WERI-Rb-1 (cell line): ENCODE measurements around the gene IL3.

ENCODE experiments used
- DNase-seq: peaks from one replicate; pipeline ENCODE4 v3.0.0-alpha.2; 2020
- H3K27ac ChIP-seq: fragments of 250-450 bp; sonication (Bioruptor Pico); 2 replicates; pipeline ENCODE4 v1.5.1; 2020; ENCODE audit warnings: mild to moderate bottlenecking, moderate library complexity
- H3K27me3 ChIP-seq: fragments of 250-450 bp; sonication (Bioruptor Pico); 2 replicates; pipeline ENCODE4 v1.5.1; 2021; ENCODE audit warnings: mild to moderate bottlenecking, low read depth, moderate library complexity; ENCODE audit not compliant: insufficient read depth, severe bottlenecking
- H3K36me3 ChIP-seq: fragments of 250-450 bp; sonication (Bioruptor Pico); 2 replicates; pipeline ENCODE4 v1.5.1; 2020; ENCODE audit warnings: mild to moderate bottlenecking, moderate library complexity
- H3K4me3 ChIP-seq: 2 replicates; pipeline ENCODE4 v1.5.1; 2011; ENCODE audit warnings: low read depth, mild to moderate bottlenecking, control low read depth, low read length
- H3K9me3 ChIP-seq: fragments of 250-450 bp; sonication (Bioruptor Pico); 2 replicates; pipeline ENCODE4 v1.5.1; 2021; ENCODE audit warnings: mild to moderate bottlenecking, moderate library complexity; ENCODE audit not compliant: severe bottlenecking
- CTCF ChIP-seq: IDR thresholded peaks from 2 replicates; pipeline ENCODE4 v1.5.1; 2011; ENCODE audit warnings: low read depth, mild to moderate bottlenecking, control low read depth, inconsistent platforms, low read length

IL3 gene

GRCh38 chr5:132065351-132065937 lies 5.0 kb downstream of the IL3 start:
- Histone ChIP-seq H3K9me3 (no peaks in the 10 kb centered on the region), H3K27ac (no peak overlapping the region), H3K27me3 (no peaks in the 10 kb centered on the region), H3K36me3 (no peaks in the 10 kb centered on the region), H3K4me3 (no peak overlapping the region)
- DNase-seq = peak; percentile 78
- TF ChIP-seq CTCF = peak; percentile 67

- Histone ChIP-seq H3K9me3 (no peaks in the 10 kb centered on the region), H3K27ac (no peak overlapping the region), H3K4me3 (no peak overlapping the region), H3K36me3 (no peaks in the 10 kb centered on the region), H3K27me3 (no peaks in the 10 kb centered on the region)
- no peak for TF ChIP-seq CTCF
- DNase-seq = no peak
These were observed 5.7 kb downstream of the IL3 start for GRCh38 chr5:132065951-132066701.

- Histone ChIP-seq H3K27me3 (no peaks in the 10 kb centered on the region), H3K36me3 (no peaks in the 10 kb centered on the region), H3K9me3 (no peaks in the 10 kb centered on the region), H3K27ac (no peak overlapping the region), H3K4me3 (no peak overlapping the region)
- no peak for TF ChIP-seq CTCF
- DNase-seq = no peak
These were observed 6.4 kb downstream of the IL3 start for GRCh38 chr5:132066871-132067270.

- H3K27me3 ChIP-seq = no peaks in the 10 kb centered on the region
- no peak for TF ChIP-seq CTCF
- no peak overlapping the region for H3K4me3 ChIP-seq
- no peaks in the 10 kb centered on the region for H3K36me3 ChIP-seq
- no peaks in the 10 kb centered on the region for H3K9me3 ChIP-seq
- DNase-seq = no peak
- no peak overlapping the region for H3K27ac ChIP-seq
These were observed 7.0 kb downstream of the IL3 start for GRCh38 chr5:132067451-132067850.

- Histone ChIP-seq H3K9me3 (no peaks in the 10 kb centered on the region), H3K27me3 (no peaks in the 10 kb centered on the region), H3K27ac (no peak overlapping the region), H3K4me3 (no peak overlapping the region), H3K36me3 (no peaks in the 10 kb centered on the region)
- TF ChIP-seq CTCF = no peak
- no peak for DNase-seq
These were observed 7.7 kb downstream of the IL3 start for GRCh38 chr5:132067941-132068808.
